AG04450 (cell line): ENCODE results near the gene SULT6B1. TPM values are rescaled to one million over a fixed set of nuclear protein-coding genes. Genes with fewer than 3 reads are reported as not detected.

Source experiments
- CTCF ChIA-PET: fragments of 300-600, 350-600 bp; formaldehyde crosslinking; extraction: SDS; loops from one replicate; lab custom pipeline; 2022; ENCODE audit warnings: antibody characterized with exemption, inconsistent platforms; lab: Charles Lee
- POLR2A ChIA-PET: fragments of 350-600 bp; formaldehyde crosslinking; extraction: SDS; loops from one replicate; lab custom pipeline; 2021; ENCODE audit warnings: antibody characterized with exemption, inconsistent platforms; lab: Yijun Ruan, JAX
- DNase-seq: peaks from one replicate; pipeline ENCODE4 v3.0.0-alpha.2; 2011; ENCODE audit warnings: low read depth, low spot score
- H3K27ac ChIP-seq: one replicate; pipeline ENCODE4 v1.5.1; 2012; ENCODE audit warnings: low read depth, low read length, control low read depth
- H3K27me3 ChIP-seq: one replicate; pipeline ENCODE4 v1.6.0; 2012; ENCODE audit warnings: low read length; ENCODE audit not compliant: control insufficient read depth, insufficient read depth
- H3K4me3 ChIP-seq: 2 replicates; pipeline ENCODE4 v1.5.1; 2011; ENCODE audit warnings: mild to moderate bottlenecking, low read depth, low read length, control low read depth
- H3K9me3 ChIP-seq: 2 replicates; pipeline ENCODE4 v1.5.1; 2012; ENCODE audit warnings: low read length; ENCODE audit not compliant: control insufficient read depth, insufficient read depth
- CTCF ChIP-seq: IDR thresholded peaks from 2 replicates; pipeline ENCODE4 v1.5.1; 2011; ENCODE audit warnings: low read depth, low read length, control low read depth, inconsistent platforms
- polyA plus RNA-seq: library from polyadenylated mRNA; depleted of rRNA; stranded (reverse); fragments of >200 nt; gene quantifications from 2 replicates; pipeline ENCODE4 v1.2.3, GENCODE V29; 2011

SULT6B1 gene
- polyA plus RNA-seq, 1 experiment, result not detected

- ChIA-PET POLR2A (interaction anchor here (0.7 kb wide), 1 partner anchor 298 kb away, joined by 3 read pairs; no protein-coding TSS in a partner anchor), CTCF (interaction anchor here (2.2 kb wide), 1 partner anchor 14 kb away, joined by 9 read pairs; no protein-coding TSS in a partner anchor)
- TF ChIP-seq CTCF, result no peak
Observed at GRCh38 chr2:37154785-37155184, 33.7 kb downstream of the SULT6B1 start.

GRCh38 chr2:37153224-37153623 lies 35.2 kb downstream of the SULT6B1 start:
- POLR2A ChIA-PET, result interaction anchor here (0.7 kb wide), 1 partner anchor 148 kb away, joined by 5 read pairs; no protein-coding TSS in a partner anchor
- CTCF ChIA-PET, result interaction anchor here (0.7 kb wide), 1 partner anchor 59 kb away, joined by 3 read pairs; no protein-coding TSS in a partner anchor

More at GRCh38 chr2:37154785-37155184, 33.7 kb downstream of the SULT6B1 start:
- no peaks in the 10 kb centered on the region for H3K27me3 ChIP-seq
- H3K27ac ChIP-seq, result no peak overlapping the region
- H3K4me3 ChIP-seq, result no peak overlapping the region
- H3K9me3 ChIP-seq, result peaks cover 8% of the 10 kb centered on the region; the same call in 1 of the 2 replicates
- no peak for DNase-seq

GRCh38 chr2:37149626-37150322 lies 38.7 kb downstream of the SULT6B1 start:
- no peak for DNase-seq
- POLR2A ChIA-PET, result interaction anchor here (0.6 kb wide), 1 partner anchor 22 kb away, joined by 3 read pairs; no protein-coding TSS in a partner anchor
- CTCF ChIA-PET, result no interaction called here

More at GRCh38 chr2:37153224-37153623, 35.2 kb downstream of the SULT6B1 start:
- no peak overlapping the region for H3K4me3 ChIP-seq
- TF ChIP-seq CTCF, result no peak
- no peak for DNase-seq
- no peaks in the 10 kb centered on the region for H3K27me3 ChIP-seq
- peaks cover 8% of the 10 kb centered on the region; the same call in 1 of the 2 replicates for H3K9me3 ChIP-seq
- H3K27ac ChIP-seq, result no peak overlapping the region

GRCh38 chr2:37148325-37148724 lies 40.1 kb downstream of the SULT6B1 start:
- ChIA-PET CTCF (interaction anchor here (0.6 kb wide), 1 partner anchor 774 kb away, joined by 5 read pairs; no protein-coding TSS in a partner anchor), POLR2A (no interaction called here)
- DNase-seq, result no peak

More at GRCh38 chr2:37149626-37150322, 38.7 kb downstream of the SULT6B1 start:
- Histone ChIP-seq H3K9me3 (peaks cover 8% of the 10 kb centered on the region; the same call in 1 of the 2 replicates), H3K27me3 (no peaks in the 10 kb centered on the region), H3K4me3 (no peak overlapping the region), H3K27ac (no peak overlapping the region)
- no peak for TF ChIP-seq CTCF

More at GRCh38 chr2:37148325-37148724, 40.1 kb downstream of the SULT6B1 start:
- no peak for TF ChIP-seq CTCF
- H3K4me3 ChIP-seq, result no peak overlapping the region
- peaks cover 8% of the 10 kb centered on the region; the same call in 1 of the 2 replicates for H3K9me3 ChIP-seq
- H3K27me3 ChIP-seq, result no peaks in the 10 kb centered on the region
- H3K27ac ChIP-seq, result no peak overlapping the region
